ENCODE data around the gene TBC1D8.
"Not testable (repeated sequence)": the region's sequence is repeated elsewhere in the genome, so short reads cannot be mapped to it uniquely, and the experiment has no call there.

DNA sequence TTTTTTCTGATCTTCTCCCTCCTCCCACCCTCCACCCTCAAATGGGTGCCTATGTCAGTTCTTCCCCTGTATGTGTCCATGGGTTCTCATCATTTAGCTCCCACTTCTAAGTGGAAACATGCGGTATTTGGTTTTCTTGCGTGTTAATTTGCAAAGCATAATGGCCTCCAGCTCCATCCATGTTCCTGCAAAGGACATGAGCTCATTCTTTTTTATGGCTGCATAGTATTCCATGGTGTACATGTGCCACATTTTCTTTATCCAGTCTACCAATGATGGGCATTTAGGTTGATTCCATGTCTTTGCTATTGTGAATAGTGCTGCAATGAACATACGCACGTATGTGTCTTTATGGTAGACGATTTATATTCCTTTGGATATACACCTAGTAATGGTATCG lies 100.3 kb downstream of the TBC1D8 start:
- TF ChIP-seq, protein P1, sequence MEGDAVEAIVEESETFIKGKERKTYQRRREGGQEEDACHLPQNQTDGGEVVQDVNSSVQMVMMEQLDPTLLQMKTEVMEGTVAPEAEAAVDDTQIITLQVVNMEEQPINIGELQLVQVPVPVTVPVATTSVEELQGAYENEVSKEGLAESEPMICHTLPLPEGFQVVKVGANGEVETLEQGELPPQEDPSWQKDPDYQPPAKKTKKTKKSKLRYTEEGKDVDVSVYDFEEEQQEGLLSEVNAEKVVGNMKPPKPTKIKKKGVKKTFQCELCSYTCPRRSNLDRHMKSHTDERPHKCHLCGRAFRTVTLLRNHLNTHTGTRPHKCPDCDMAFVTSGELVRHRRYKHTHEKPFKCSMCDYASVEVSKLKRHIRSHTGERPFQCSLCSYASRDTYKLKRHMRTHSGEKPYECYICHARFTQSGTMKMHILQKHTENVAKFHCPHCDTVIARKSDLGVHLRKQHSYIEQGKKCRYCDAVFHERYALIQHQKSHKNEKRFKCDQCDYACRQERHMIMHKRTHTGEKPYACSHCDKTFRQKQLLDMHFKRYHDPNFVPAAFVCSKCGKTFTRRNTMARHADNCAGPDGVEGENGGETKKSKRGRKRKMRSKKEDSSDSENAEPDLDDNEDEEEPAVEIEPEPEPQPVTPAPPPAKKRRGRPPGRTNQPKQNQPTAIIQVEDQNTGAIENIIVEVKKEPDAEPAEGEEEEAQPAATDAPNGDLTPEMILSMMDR (IDR thresholded peaks at IDR 0.05; ENCODE audit: control extremely low read depth in 1 of 3, insufficient read depth in 1 of 3, low read depth in 1 of 3, low read length in 3 of 3) = not testable (repeated sequence)
- TF ChIP-seq BACH1 (IDR thresholded peaks at IDR 0.05; ENCODE audit: low read length); POLR2A (IDR thresholded peaks at IDR 0.05; ENCODE audit: control extremely low read depth in 1 of 2, low read depth in 2 of 2, low read length in 2 of 2); SIN3A (conservative IDR thresholded peaks at IDR 0.05 in 1 of 2, IDR thresholded peaks at IDR 0.05 in 1 of 2; ENCODE audit: low read depth in 1 of 2, low read length in 2 of 2); CHD2 (IDR thresholded peaks at IDR 0.05; ENCODE audit: low read length); EP300 (IDR thresholded peaks at IDR 0.05; ENCODE audit: borderline replicate concordance in 1 of 2, low read depth in 2 of 2, low read length in 2 of 2); MAFK (IDR thresholded peaks at IDR 0.05; ENCODE audit: low read depth, low read length): not testable (repeated sequence)
- TF ChIP-seq, protein P2, sequence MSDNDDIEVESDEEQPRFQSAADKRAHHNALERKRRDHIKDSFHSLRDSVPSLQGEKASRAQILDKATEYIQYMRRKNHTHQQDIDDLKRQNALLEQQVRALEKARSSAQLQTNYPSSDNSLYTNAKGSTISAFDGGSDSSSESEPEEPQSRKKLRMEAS (IDR thresholded peaks at IDR 0.05) = not testable (repeated sequence)
- TF ChIP-seq, protein P3, sequence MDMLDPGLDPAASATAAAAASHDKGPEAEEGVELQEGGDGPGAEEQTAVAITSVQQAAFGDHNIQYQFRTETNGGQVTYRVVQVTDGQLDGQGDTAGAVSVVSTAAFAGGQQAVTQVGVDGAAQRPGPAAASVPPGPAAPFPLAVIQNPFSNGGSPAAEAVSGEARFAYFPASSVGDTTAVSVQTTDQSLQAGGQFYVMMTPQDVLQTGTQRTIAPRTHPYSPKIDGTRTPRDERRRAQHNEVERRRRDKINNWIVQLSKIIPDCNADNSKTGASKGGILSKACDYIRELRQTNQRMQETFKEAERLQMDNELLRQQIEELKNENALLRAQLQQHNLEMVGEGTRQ (IDR thresholded peaks at IDR 0.05; ENCODE audit: low read length) = not testable (repeated sequence)
- TF ChIP-seq, protein P4, sequence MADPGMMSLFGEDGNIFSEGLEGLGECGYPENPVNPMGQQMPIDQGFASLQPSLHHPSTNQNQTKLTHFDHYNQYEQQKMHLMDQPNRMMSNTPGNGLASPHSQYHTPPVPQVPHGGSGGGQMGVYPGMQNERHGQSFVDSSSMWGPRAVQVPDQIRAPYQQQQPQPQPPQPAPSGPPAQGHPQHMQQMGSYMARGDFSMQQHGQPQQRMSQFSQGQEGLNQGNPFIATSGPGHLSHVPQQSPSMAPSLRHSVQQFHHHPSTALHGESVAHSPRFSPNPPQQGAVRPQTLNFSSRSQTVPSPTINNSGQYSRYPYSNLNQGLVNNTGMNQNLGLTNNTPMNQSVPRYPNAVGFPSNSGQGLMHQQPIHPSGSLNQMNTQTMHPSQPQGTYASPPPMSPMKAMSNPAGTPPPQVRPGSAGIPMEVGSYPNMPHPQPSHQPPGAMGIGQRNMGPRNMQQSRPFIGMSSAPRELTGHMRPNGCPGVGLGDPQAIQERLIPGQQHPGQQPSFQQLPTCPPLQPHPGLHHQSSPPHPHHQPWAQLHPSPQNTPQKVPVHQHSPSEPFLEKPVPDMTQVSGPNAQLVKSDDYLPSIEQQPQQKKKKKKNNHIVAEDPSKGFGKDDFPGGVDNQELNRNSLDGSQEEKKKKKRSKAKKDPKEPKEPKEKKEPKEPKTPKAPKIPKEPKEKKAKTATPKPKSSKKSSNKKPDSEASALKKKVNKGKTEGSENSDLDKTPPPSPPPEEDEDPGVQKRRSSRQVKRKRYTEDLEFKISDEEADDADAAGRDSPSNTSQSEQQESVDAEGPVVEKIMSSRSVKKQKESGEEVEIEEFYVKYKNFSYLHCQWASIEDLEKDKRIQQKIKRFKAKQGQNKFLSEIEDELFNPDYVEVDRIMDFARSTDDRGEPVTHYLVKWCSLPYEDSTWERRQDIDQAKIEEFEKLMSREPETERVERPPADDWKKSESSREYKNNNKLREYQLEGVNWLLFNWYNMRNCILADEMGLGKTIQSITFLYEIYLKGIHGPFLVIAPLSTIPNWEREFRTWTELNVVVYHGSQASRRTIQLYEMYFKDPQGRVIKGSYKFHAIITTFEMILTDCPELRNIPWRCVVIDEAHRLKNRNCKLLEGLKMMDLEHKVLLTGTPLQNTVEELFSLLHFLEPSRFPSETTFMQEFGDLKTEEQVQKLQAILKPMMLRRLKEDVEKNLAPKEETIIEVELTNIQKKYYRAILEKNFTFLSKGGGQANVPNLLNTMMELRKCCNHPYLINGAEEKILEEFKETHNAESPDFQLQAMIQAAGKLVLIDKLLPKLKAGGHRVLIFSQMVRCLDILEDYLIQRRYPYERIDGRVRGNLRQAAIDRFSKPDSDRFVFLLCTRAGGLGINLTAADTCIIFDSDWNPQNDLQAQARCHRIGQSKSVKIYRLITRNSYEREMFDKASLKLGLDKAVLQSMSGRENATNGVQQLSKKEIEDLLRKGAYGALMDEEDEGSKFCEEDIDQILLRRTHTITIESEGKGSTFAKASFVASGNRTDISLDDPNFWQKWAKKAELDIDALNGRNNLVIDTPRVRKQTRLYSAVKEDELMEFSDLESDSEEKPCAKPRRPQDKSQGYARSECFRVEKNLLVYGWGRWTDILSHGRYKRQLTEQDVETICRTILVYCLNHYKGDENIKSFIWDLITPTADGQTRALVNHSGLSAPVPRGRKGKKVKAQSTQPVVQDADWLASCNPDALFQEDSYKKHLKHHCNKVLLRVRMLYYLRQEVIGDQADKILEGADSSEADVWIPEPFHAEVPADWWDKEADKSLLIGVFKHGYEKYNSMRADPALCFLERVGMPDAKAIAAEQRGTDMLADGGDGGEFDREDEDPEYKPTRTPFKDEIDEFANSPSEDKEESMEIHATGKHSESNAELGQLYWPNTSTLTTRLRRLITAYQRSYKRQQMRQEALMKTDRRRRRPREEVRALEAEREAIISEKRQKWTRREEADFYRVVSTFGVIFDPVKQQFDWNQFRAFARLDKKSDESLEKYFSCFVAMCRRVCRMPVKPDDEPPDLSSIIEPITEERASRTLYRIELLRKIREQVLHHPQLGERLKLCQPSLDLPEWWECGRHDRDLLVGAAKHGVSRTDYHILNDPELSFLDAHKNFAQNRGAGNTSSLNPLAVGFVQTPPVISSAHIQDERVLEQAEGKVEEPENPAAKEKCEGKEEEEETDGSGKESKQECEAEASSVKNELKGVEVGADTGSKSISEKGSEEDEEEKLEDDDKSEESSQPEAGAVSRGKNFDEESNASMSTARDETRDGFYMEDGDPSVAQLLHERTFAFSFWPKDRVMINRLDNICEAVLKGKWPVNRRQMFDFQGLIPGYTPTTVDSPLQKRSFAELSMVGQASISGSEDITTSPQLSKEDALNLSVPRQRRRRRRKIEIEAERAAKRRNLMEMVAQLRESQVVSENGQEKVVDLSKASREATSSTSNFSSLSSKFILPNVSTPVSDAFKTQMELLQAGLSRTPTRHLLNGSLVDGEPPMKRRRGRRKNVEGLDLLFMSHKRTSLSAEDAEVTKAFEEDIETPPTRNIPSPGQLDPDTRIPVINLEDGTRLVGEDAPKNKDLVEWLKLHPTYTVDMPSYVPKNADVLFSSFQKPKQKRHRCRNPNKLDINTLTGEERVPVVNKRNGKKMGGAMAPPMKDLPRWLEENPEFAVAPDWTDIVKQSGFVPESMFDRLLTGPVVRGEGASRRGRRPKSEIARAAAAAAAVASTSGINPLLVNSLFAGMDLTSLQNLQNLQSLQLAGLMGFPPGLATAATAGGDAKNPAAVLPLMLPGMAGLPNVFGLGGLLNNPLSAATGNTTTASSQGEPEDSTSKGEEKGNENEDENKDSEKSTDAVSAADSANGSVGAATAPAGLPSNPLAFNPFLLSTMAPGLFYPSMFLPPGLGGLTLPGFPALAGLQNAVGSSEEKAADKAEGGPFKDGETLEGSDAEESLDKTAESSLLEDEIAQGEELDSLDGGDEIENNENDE (IDR thresholded peaks at IDR 0.05; ENCODE audit: insufficient replicate concordance, low read length) = not testable (repeated sequence)
